ENCODE data around the gene SLC34A2.

SLC34A2 gene

GRCh38 chr4:25677157-25677556 lies 21.5 kb downstream of the SLC34A2 start:
- Histone ChIP-seq H3K9ac (ENCODE audit: low read depth in 1 of 2, low read length in 2 of 2) (no peak overlapping the region), H3K4me3 (ENCODE audit: low read length in 2 of 2) (no peak overlapping the region), H3K9me3 (ENCODE audit: control insufficient read depth in 2 of 2, low read length in 2 of 2) (no peaks in the 10 kb centered on the region), H3K27me3 (ENCODE audit: control insufficient read depth in 2 of 2, insufficient read depth in 2 of 2, low read length in 2 of 2) (no peaks in the 10 kb centered on the region), H3K36me3 (ENCODE audit: control insufficient read depth in 2 of 2, insufficient read depth in 2 of 2, low read length in 2 of 2) (no peaks in the 10 kb centered on the region), H3K27ac (ENCODE audit: low read depth in 2 of 2, low read length in 2 of 2) (no peak overlapping the region), H3K4me1 (ENCODE audit: control insufficient read depth in 2 of 2, insufficient read depth in 2 of 2, low read length in 2 of 2) (no peaks in the 10 kb centered on the region)

GRCh38 chr4:25677943-25678342 lies 22.3 kb downstream of the SLC34A2 start:
- H3K9ac ChIP-seq (ENCODE audit: low read depth in 1 of 2, low read length in 2 of 2): no peak overlapping the region
- H3K4me3 ChIP-seq (ENCODE audit: low read length in 2 of 2): no peak overlapping the region
- no peaks in the 10 kb centered on the region for H3K4me1 ChIP-seq (ENCODE audit: control insufficient read depth in 2 of 2, insufficient read depth in 2 of 2, low read length in 2 of 2)
- no peak overlapping the region for H3K27ac ChIP-seq (ENCODE audit: low read depth in 2 of 2, low read length in 2 of 2)
- H3K9me3 ChIP-seq (ENCODE audit: control insufficient read depth in 2 of 2, low read length in 2 of 2): no peaks in the 10 kb centered on the region
- H3K36me3 ChIP-seq (ENCODE audit: control insufficient read depth in 2 of 2, insufficient read depth in 2 of 2, low read length in 2 of 2): no peaks in the 10 kb centered on the region
- no peaks in the 10 kb centered on the region for H3K27me3 ChIP-seq (ENCODE audit: control insufficient read depth in 2 of 2, insufficient read depth in 2 of 2, low read length in 2 of 2)

GRCh38 chr4:25687773-25688172 lies 32.1 kb downstream of the SLC34A2 start:
- no peaks in the 10 kb centered on the region for H3K36me3 ChIP-seq (ENCODE audit: control insufficient read depth in 2 of 2, insufficient read depth in 2 of 2, low read length in 2 of 2)
- H3K27me3 ChIP-seq (ENCODE audit: control insufficient read depth in 2 of 2, insufficient read depth in 2 of 2, low read length in 2 of 2): no peaks in the 10 kb centered on the region
- no peaks in the 10 kb centered on the region for H3K9me3 ChIP-seq (ENCODE audit: control insufficient read depth in 2 of 2, low read length in 2 of 2)
- H3K27ac ChIP-seq (ENCODE audit: low read depth in 2 of 2, low read length in 2 of 2): no peak overlapping the region
- H3K4me1 ChIP-seq (ENCODE audit: control insufficient read depth in 2 of 2, insufficient read depth in 2 of 2, low read length in 2 of 2): no peaks in the 10 kb centered on the region
- H3K4me3 ChIP-seq (ENCODE audit: low read length in 2 of 2): no peak overlapping the region
- H3K9ac ChIP-seq (ENCODE audit: low read depth in 1 of 2, low read length in 2 of 2): no peak overlapping the region

- Histone ChIP-seq H3K27ac (ENCODE audit: low read depth in 2 of 2, low read length in 2 of 2) (no peak overlapping the region), H3K9ac (ENCODE audit: low read depth in 1 of 2, low read length in 2 of 2) (no peak overlapping the region), H3K9me3 (ENCODE audit: control insufficient read depth in 2 of 2, low read length in 2 of 2) (no peaks in the 10 kb centered on the region), H3K4me3 (ENCODE audit: low read length in 2 of 2) (no peak overlapping the region), H3K4me1 (ENCODE audit: control insufficient read depth in 2 of 2, insufficient read depth in 2 of 2, low read length in 2 of 2) (no peaks in the 10 kb centered on the region), H3K27me3 (ENCODE audit: control insufficient read depth in 2 of 2, insufficient read depth in 2 of 2, low read length in 2 of 2) (no peaks in the 10 kb centered on the region), H3K36me3 (ENCODE audit: control insufficient read depth in 2 of 2, insufficient read depth in 2 of 2, low read length in 2 of 2) (no peaks in the 10 kb centered on the region)
Measured at GRCh38 chr4:25694466-25694865, 38.8 kb downstream of the SLC34A2 start.

GRCh38 chr4:25696409-25696808 lies 40.8 kb downstream of the SLC34A2 start:
- Histone ChIP-seq H3K27ac (ENCODE audit: low read depth in 2 of 2, low read length in 2 of 2) (no peak overlapping the region), H3K4me1 (ENCODE audit: control insufficient read depth in 2 of 2, insufficient read depth in 2 of 2, low read length in 2 of 2) (no peaks in the 10 kb centered on the region), H3K27me3 (ENCODE audit: control insufficient read depth in 2 of 2, insufficient read depth in 2 of 2, low read length in 2 of 2) (no peaks in the 10 kb centered on the region), H3K9ac (ENCODE audit: low read depth in 1 of 2, low read length in 2 of 2) (no peak overlapping the region), H3K4me3 (ENCODE audit: low read length in 2 of 2) (no peak overlapping the region), H3K36me3 (ENCODE audit: control insufficient read depth in 2 of 2, insufficient read depth in 2 of 2, low read length in 2 of 2) (no peaks in the 10 kb centered on the region), H3K9me3 (ENCODE audit: control insufficient read depth in 2 of 2, low read length in 2 of 2) (no peaks in the 10 kb centered on the region)

- Histone ChIP-seq H3K4me1 (ENCODE audit: control insufficient read depth in 2 of 2, insufficient read depth in 2 of 2, low read length in 2 of 2) (no peaks in the 10 kb centered on the region), H3K9me3 (ENCODE audit: control insufficient read depth in 2 of 2, low read length in 2 of 2) (no peaks in the 10 kb centered on the region), H3K4me3 (ENCODE audit: low read length in 2 of 2) (no peak overlapping the region), H3K36me3 (ENCODE audit: control insufficient read depth in 2 of 2, insufficient read depth in 2 of 2, low read length in 2 of 2) (no peaks in the 10 kb centered on the region), H3K27ac (ENCODE audit: low read depth in 2 of 2, low read length in 2 of 2) (no peak overlapping the region), H3K27me3 (ENCODE audit: control insufficient read depth in 2 of 2, insufficient read depth in 2 of 2, low read length in 2 of 2) (no peaks in the 10 kb centered on the region), H3K9ac (ENCODE audit: low read depth in 1 of 2, low read length in 2 of 2) (no peak overlapping the region)
Measured at GRCh38 chr4:25697516-25697915, 41.9 kb downstream of the SLC34A2 start.

- Histone ChIP-seq H3K4me3 (ENCODE audit: low read length in 2 of 2) (no peak overlapping the region), H3K27me3 (ENCODE audit: control insufficient read depth in 2 of 2, insufficient read depth in 2 of 2, low read length in 2 of 2) (no peaks in the 10 kb centered on the region), H3K9ac (ENCODE audit: low read depth in 1 of 2, low read length in 2 of 2) (no peak overlapping the region), H3K4me1 (ENCODE audit: control insufficient read depth in 2 of 2, insufficient read depth in 2 of 2, low read length in 2 of 2) (peaks cover 0 to 5% of the 10 kb centered on the region in 2 donors), H3K9me3 (ENCODE audit: control insufficient read depth in 2 of 2, low read length in 2 of 2) (no peaks in the 10 kb centered on the region), H3K27ac (ENCODE audit: low read depth in 2 of 2, low read length in 2 of 2) (no peak overlapping the region), H3K36me3 (ENCODE audit: control insufficient read depth in 2 of 2, insufficient read depth in 2 of 2, low read length in 2 of 2) (no peaks in the 10 kb centered on the region)
Measured at GRCh38 chr4:25700661-25701060, 45.0 kb downstream of the SLC34A2 start.

- no peak overlapping the region for H3K27ac ChIP-seq (ENCODE audit: low read depth in 2 of 2, low read length in 2 of 2)
- peaks cover 0 to 5% of the 10 kb centered on the region in 2 donors for H3K4me1 ChIP-seq (ENCODE audit: control insufficient read depth in 2 of 2, insufficient read depth in 2 of 2, low read length in 2 of 2)
- H3K27me3 ChIP-seq (ENCODE audit: control insufficient read depth in 2 of 2, insufficient read depth in 2 of 2, low read length in 2 of 2): no peaks in the 10 kb centered on the region
- no peaks in the 10 kb centered on the region for H3K36me3 ChIP-seq (ENCODE audit: control insufficient read depth in 2 of 2, insufficient read depth in 2 of 2, low read length in 2 of 2)
- H3K4me3 ChIP-seq (ENCODE audit: low read length in 2 of 2): no peak overlapping the region
- H3K9ac ChIP-seq (ENCODE audit: low read depth in 1 of 2, low read length in 2 of 2): no peak overlapping the region
- no peaks in the 10 kb centered on the region for H3K9me3 ChIP-seq (ENCODE audit: control insufficient read depth in 2 of 2, low read length in 2 of 2)
Measured at GRCh38 chr4:25702848-25703247, 47.2 kb downstream of the SLC34A2 start.

GRCh38 chr4:25703731-25704388 lies 48.2 kb downstream of the SLC34A2 start:
- Histone ChIP-seq H3K9me3 (ENCODE audit: control insufficient read depth in 2 of 2, low read length in 2 of 2) (no peaks in the 10 kb centered on the region), H3K27me3 (ENCODE audit: control insufficient read depth in 2 of 2, insufficient read depth in 2 of 2, low read length in 2 of 2) (no peaks in the 10 kb centered on the region), H3K4me1 (ENCODE audit: control insufficient read depth in 2 of 2, insufficient read depth in 2 of 2, low read length in 2 of 2) (peaks cover 0 to 5% of the 10 kb centered on the region in 2 donors), H3K36me3 (ENCODE audit: control insufficient read depth in 2 of 2, insufficient read depth in 2 of 2, low read length in 2 of 2) (no peaks in the 10 kb centered on the region), H3K4me3 (ENCODE audit: low read length in 2 of 2) (no peak overlapping the region), H3K9ac (ENCODE audit: low read depth in 1 of 2, low read length in 2 of 2) (no peak overlapping the region), H3K27ac (ENCODE audit: low read depth in 2 of 2, low read length in 2 of 2) (no peak overlapping the region)

- H3K36me3 ChIP-seq (ENCODE audit: control insufficient read depth in 2 of 2, insufficient read depth in 2 of 2, low read length in 2 of 2): no peaks in the 10 kb centered on the region
- H3K27me3 ChIP-seq (ENCODE audit: control insufficient read depth in 2 of 2, insufficient read depth in 2 of 2, low read length in 2 of 2): no peaks in the 10 kb centered on the region
- peaks cover 0 to 5% of the 10 kb centered on the region in 2 donors for H3K4me1 ChIP-seq (ENCODE audit: control insufficient read depth in 2 of 2, insufficient read depth in 2 of 2, low read length in 2 of 2)
- no peak overlapping the region for H3K9ac ChIP-seq (ENCODE audit: low read depth in 1 of 2, low read length in 2 of 2)
- H3K4me3 ChIP-seq (ENCODE audit: low read length in 2 of 2): no peak overlapping the region
- H3K9me3 ChIP-seq (ENCODE audit: control insufficient read depth in 2 of 2, low read length in 2 of 2): no peaks in the 10 kb centered on the region
- no peak overlapping the region for H3K27ac ChIP-seq (ENCODE audit: low read depth in 2 of 2, low read length in 2 of 2)
Measured at GRCh38 chr4:25704516-25704915, 48.9 kb downstream of the SLC34A2 start.

- Histone ChIP-seq H3K27me3 (ENCODE audit: control insufficient read depth in 2 of 2, insufficient read depth in 2 of 2, low read length in 2 of 2) (no peaks in the 10 kb centered on the region), H3K27ac (ENCODE audit: low read depth in 2 of 2, low read length in 2 of 2) (no peak overlapping the region), H3K9ac (ENCODE audit: low read depth in 1 of 2, low read length in 2 of 2) (no peak overlapping the region), H3K36me3 (ENCODE audit: control insufficient read depth in 2 of 2, insufficient read depth in 2 of 2, low read length in 2 of 2) (no peaks in the 10 kb centered on the region), H3K4me3 (ENCODE audit: low read length in 2 of 2) (no peak overlapping the region), H3K9me3 (ENCODE audit: control insufficient read depth in 2 of 2, low read length in 2 of 2) (no peaks in the 10 kb centered on the region), H3K4me1 (ENCODE audit: control insufficient read depth in 2 of 2, insufficient read depth in 2 of 2, low read length in 2 of 2) (no peaks in the 10 kb centered on the region)
Measured at GRCh38 chr4:25710637-25711036, 55.0 kb downstream of the SLC34A2 start.
